Thyroid gland (tissue), 4 donors: Measurements from ENCODE around the gene FHIT. TPM values are rescaled to one million over a fixed set of nuclear protein-coding genes. Genes with fewer than 3 reads are reported as not detected.

Source experiments
- DNase-seq, 2 donors: peaks; one replicate each; pipeline ENCODE4 v3.0.0-alpha.2; 2019
- H3K27ac ChIP-seq, 3 donors: fragments of 200-600 bp; sonication (generic); 1 replicate in 2 of 3; 2 replicates in 1 of 3; pipeline ENCODE4 v1.5.1; 2016 to 2019; ENCODE audit warnings: mild to moderate bottlenecking in 1 of 3, moderate library complexity in 1 of 3
- H3K27me3 ChIP-seq: fragments of 200-600 bp; sonication (generic); one replicate; pipeline ENCODE4 v1.5.1; 2019
- H3K36me3 ChIP-seq, 2 donors: fragments of 200-600 bp; sonication (generic); one replicate each; pipeline ENCODE4 v1.5.1; 2016 to 2019
- H3K4me1 ChIP-seq, 2 donors: fragments of 200-600 bp; sonication (generic); one replicate each; pipeline ENCODE4 v1.5.1; 2017 to 2019
- H3K4me3 ChIP-seq, 3 donors: fragments of 200-600 bp; sonication (generic); replicated peaks in 1 of 3; 1 replicate in 2 of 3; 2 replicates in 1 of 3; pipeline ENCODE4 v1.5.1; 2016; ENCODE audit warnings: mild to moderate bottlenecking in 1 of 3
- H3K9me3 ChIP-seq: fragments of 200-600 bp; sonication (generic); one replicate; pipeline ENCODE4 v1.5.1; 2017
- POLR2A ChIP-seq, 2 donors: fragments of 450-650 bp; IDR thresholded peaks; one replicate each; pipeline ENCODE4 v1.6.1; 2017; ENCODE audit warnings: antibody characterized with exemption in 2 of 2, mild to moderate bottlenecking in 2 of 2, moderate library complexity in 1 of 2
- WGBS, 2 donors: methylation state at CpG; one replicate each; pipeline ENCODE4 v1.1.5; 2017; 5-methylcytosine and 5-hydroxymethylcytosine counted together
- intact Hi-C: fragments of 100-400 bp; cut with DNase I; formaldehyde crosslinking; loops from one replicate; pipeline ENCODE4 v1.15.1; 2023
- total RNA-seq, 4 donors: library from RNA; depleted of rRNA; stranded (reverse); fragments of >200 nt; gene quantifications; one replicate each; pipeline ENCODE4 v1.2.3, GENCODE V29; 2016
- TF ChIP-seq, protein P1 (sequence below), 6 experiments: fragments of 200-600 bp in 3 of 6; fragments of 450-650 bp in 3 of 6; sonication (generic) in 3 of 6; IDR thresholded peaks; one replicate each; pipeline ENCODE4 v1.5.1; 2016 to 2019; ENCODE audit warnings: antibody characterized with exemption in 6 of 6, mild to moderate bottlenecking in 2 of 6, inconsistent platforms in 1 of 6, moderate library complexity in 1 of 6

Gene FHIT
- total RNA-seq, 4 donors from 2014 or later: 12.2 to 18.9 (median 16.2) TPM

DNA sequence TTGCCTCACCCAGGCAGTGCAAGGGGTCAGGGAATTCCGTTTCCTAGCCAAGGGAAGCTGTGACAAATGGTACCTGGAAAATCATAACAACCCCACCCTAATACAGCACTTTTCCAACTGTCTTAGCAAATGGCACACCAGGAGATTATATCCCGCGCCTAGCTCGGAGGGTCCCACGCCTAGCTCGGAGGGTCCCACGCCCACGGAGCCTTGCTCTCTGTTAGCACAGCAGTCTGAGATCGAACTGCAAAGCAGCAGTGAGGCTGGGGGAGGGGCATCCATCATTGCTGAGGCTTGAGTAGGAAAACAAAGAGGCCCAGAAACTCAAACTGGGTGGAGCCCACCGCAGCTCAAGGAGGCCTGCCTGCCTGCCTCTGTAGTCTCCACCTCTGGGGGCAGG lies 208.1 kb downstream of the FHIT start:
- intact Hi-C loops: no loop called here
- no peaks in the 10 kb centered on the region for H3K4me1 ChIP-seq
- H3K27ac ChIP-seq: no peak overlapping the region
- no peak for TF ChIP-seq POLR2A (IDR thresholded peaks at IDR 0.05)
- TF ChIP-seq, protein P1, sequence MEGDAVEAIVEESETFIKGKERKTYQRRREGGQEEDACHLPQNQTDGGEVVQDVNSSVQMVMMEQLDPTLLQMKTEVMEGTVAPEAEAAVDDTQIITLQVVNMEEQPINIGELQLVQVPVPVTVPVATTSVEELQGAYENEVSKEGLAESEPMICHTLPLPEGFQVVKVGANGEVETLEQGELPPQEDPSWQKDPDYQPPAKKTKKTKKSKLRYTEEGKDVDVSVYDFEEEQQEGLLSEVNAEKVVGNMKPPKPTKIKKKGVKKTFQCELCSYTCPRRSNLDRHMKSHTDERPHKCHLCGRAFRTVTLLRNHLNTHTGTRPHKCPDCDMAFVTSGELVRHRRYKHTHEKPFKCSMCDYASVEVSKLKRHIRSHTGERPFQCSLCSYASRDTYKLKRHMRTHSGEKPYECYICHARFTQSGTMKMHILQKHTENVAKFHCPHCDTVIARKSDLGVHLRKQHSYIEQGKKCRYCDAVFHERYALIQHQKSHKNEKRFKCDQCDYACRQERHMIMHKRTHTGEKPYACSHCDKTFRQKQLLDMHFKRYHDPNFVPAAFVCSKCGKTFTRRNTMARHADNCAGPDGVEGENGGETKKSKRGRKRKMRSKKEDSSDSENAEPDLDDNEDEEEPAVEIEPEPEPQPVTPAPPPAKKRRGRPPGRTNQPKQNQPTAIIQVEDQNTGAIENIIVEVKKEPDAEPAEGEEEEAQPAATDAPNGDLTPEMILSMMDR (IDR thresholded peaks at IDR 0.05): no peak
- no peak for DNase-seq
- no peak overlapping the region for H3K4me3 ChIP-seq
- WGBS, 2 donors: 92 to 98% methylated on average over 10 of the region's 10 CpGs
- no peaks in the 10 kb centered on the region for H3K27me3 ChIP-seq
- H3K9me3 ChIP-seq: no peaks in the 10 kb centered on the region
- no peaks in the 10 kb centered on the region for H3K36me3 ChIP-seq

- DNase-seq: no peak
- Histone ChIP-seq H3K9me3 (no peaks in the 10 kb centered on the region), H3K4me3 (no peak overlapping the region), H3K36me3 (no peaks in the 10 kb centered on the region), H3K27me3 (no peaks in the 10 kb centered on the region), H3K4me1 (no peaks in the 10 kb centered on the region), H3K27ac (no peak overlapping the region)
- no peak for TF ChIP-seq POLR2A (IDR thresholded peaks at IDR 0.05)
- TF ChIP-seq, protein P1 (IDR thresholded peaks at IDR 0.05): no peak
- 95 to 97% methylated on average over 2 of the region's 2 CpGs for WGBS, 2 donors
- intact Hi-C loops: no loop called here
Observed at GRCh38 chr3:61040618-61041017, 210.6 kb downstream of the FHIT start.

GRCh38 chr3:61035573-61035972 lies 215.7 kb downstream of the FHIT start:
- no peak for DNase-seq
- H3K36me3 ChIP-seq: no peaks in the 10 kb centered on the region
- WGBS, 2 donors: 92 to 94% methylated on average over 1 of the region's 1 CpG
- no peak overlapping the region for H3K27ac ChIP-seq
- TF ChIP-seq, protein P1 (IDR thresholded peaks at IDR 0.05): no peak
- TF ChIP-seq POLR2A (IDR thresholded peaks at IDR 0.05): no peak
- H3K4me1 ChIP-seq: no peaks in the 10 kb centered on the region
- H3K9me3 ChIP-seq: no peaks in the 10 kb centered on the region
- H3K27me3 ChIP-seq: no peaks in the 10 kb centered on the region
- intact Hi-C loops: no loop called here
- no peak overlapping the region for H3K4me3 ChIP-seq

GRCh38 chr3:61032991-61033390 lies 218.3 kb downstream of the FHIT start:
- Histone ChIP-seq H3K36me3 (no peaks in the 10 kb centered on the region), H3K27ac (no peak overlapping the region), H3K27me3 (no peaks in the 10 kb centered on the region), H3K4me3 (no peak overlapping the region), H3K4me1 (no peaks in the 10 kb centered on the region), H3K9me3 (no peaks in the 10 kb centered on the region)
- WGBS, 2 donors: 89 to 94% methylated on average over 5 of the region's 5 CpGs
- TF ChIP-seq POLR2A (IDR thresholded peaks at IDR 0.05): no peak
- TF ChIP-seq, protein P1 (IDR thresholded peaks at IDR 0.05): no peak
- DNase-seq: no peak
- intact Hi-C loops: no loop called here

- Histone ChIP-seq H3K4me1 (no peaks in the 10 kb centered on the region), H3K4me3 (no peak overlapping the region), H3K9me3 (no peaks in the 10 kb centered on the region), H3K36me3 (no peaks in the 10 kb centered on the region), H3K27ac (no peak overlapping the region), H3K27me3 (no peaks in the 10 kb centered on the region)
- intact Hi-C loops: no loop called here
- WGBS, 2 donors: 88 to 100% methylated on average over 2 of the region's 2 CpGs
- TF ChIP-seq POLR2A (IDR thresholded peaks at IDR 0.05): no peak
- TF ChIP-seq, protein P1 (IDR thresholded peaks at IDR 0.05): no peak
- no peak for DNase-seq
Observed at GRCh38 chr3:61031503-61031902, 219.7 kb downstream of the FHIT start.
